GM10266 (cell line): ENCODE results near the gene CACNA1C.

Source experiments
- DNase-seq: peaks from one replicate; pipeline ENCODE4 v3.0.0; 2012; ENCODE audit errors: extremely low spot score
- CTCF ChIP-seq: IDR thresholded peaks from 2 replicates; pipeline ENCODE4 v1.5.1; 2012; ENCODE audit warnings: mild to moderate bottlenecking, low read depth; ENCODE audit not compliant: control insufficient read depth, insufficient read depth; ENCODE audit errors: missing control alignments

The CACNA1C gene

GRCh38 chr12:2076728-2077127, 23.9 kb downstream of the CACNA1C start:
- DNase-seq: no peak
- no peak for TF ChIP-seq CTCF

GRCh38 chr12:2080604-2081003, 27.8 kb downstream of the CACNA1C start:
- no peak for DNase-seq
- no peak for TF ChIP-seq CTCF

GRCh38 chr12:2082321-2082720, 29.5 kb downstream of the CACNA1C start:
- TF ChIP-seq CTCF: no peak
- no peak for DNase-seq

GRCh38 chr12:2083008-2083407, 30.2 kb downstream of the CACNA1C start:
- no peak for DNase-seq
- no peak for TF ChIP-seq CTCF

GRCh38 chr12:2083561-2083960, 30.8 kb downstream of the CACNA1C start:
- TF ChIP-seq CTCF: no peak
- DNase-seq: no peak

- TF ChIP-seq CTCF: no peak
These were observed 31.9 kb downstream of the CACNA1C start for GRCh38 chr12:2084553-2085296.

GRCh38 chr12:2092354-2092753, 39.6 kb downstream of the CACNA1C start:
- no peak for DNase-seq

More at GRCh38 chr12:2084553-2085296, 31.9 kb downstream of the CACNA1C start:
- DNase-seq: no peak

More at GRCh38 chr12:2092354-2092753, 39.6 kb downstream of the CACNA1C start:
- no peak for TF ChIP-seq CTCF
